ENCODE measurements around the gene TMEM106B. TPM values are rescaled to one million over a fixed set of nuclear protein-coding genes. Genes with fewer than 3 reads are reported as not detected.

Gene TMEM106B
- total RNA-seq, 2 experiments from 2014 or later = 27.1 to 28.8 TPM

- Mint-ChIP-seq H3K36me3 (ENCODE audit: low read depth) (peaks cover 12% of the 10 kb centered on the region), H3K4me1 (ENCODE audit: low read depth) (peaks cover 11% of the 10 kb centered on the region), H3K4me3 (no peak overlapping the region), H3K9me3 (peaks cover 11% of the 10 kb centered on the region), H3K27ac (no peak overlapping the region), H3K27me3 (no peaks in the 10 kb centered on the region)
- POLR2A ChIA-PET = interaction anchor here (0.9 to 2.3 kb wide), 2 partner anchors 10 to 47 kb away, joined by 3 to 11 read pairs; partner anchors contain the start of gene TMEM106B
- no peak for TF ChIP-seq CTCF (IDR thresholded peaks at IDR 0.05)
- DNase-seq (no peak), ATAC-seq (no peak)
- intact Hi-C loops (cut with micrococcal nuclease) = no loop called here
- CTCF ChIA-PET = interaction anchor here (1.4 kb wide), 1 partner anchor 47 kb away, joined by 5 read pairs; the partner anchor contains the start of gene TMEM106B
Observed at GRCh38 chr7:12258074-12258473, 47.0 kb downstream of the TMEM106B start.

GRCh38 chr7:12267542-12267941, 56.4 kb downstream of the TMEM106B start:
- no peak for ATAC-seq
- Mint-ChIP-seq H3K4me3 (no peak overlapping the region), H3K27ac (no peak overlapping the region), H3K4me1 (ENCODE audit: low read depth) (no peaks in the 10 kb centered on the region), H3K36me3 (ENCODE audit: low read depth) (no peaks in the 10 kb centered on the region), H3K27me3 (no peaks in the 10 kb centered on the region), H3K9me3 (no peaks in the 10 kb centered on the region)
- CTCF ChIA-PET = no interaction called here
- intact Hi-C loops (cut with micrococcal nuclease) = no loop called here
- POLR2A ChIA-PET = no interaction called here
- no peak for DNase-seq
- no peak for TF ChIP-seq CTCF (IDR thresholded peaks at IDR 0.05)

GRCh38 chr7:12269100-12269895, 58.2 kb downstream of the TMEM106B start:
- ChIA-PET POLR2A (interaction anchor here (1.3 kb wide), 1 partner anchor 9 kb away, joined by 3 read pairs; no protein-coding TSS in a partner anchor), CTCF (interaction anchor here (1.3 kb wide), 1 partner anchor 28 kb away, joined by 3 read pairs; no protein-coding TSS in a partner anchor)
- Mint-ChIP-seq H3K27ac (no peak overlapping the region), H3K4me3 (no peak overlapping the region), H3K27me3 (no peaks in the 10 kb centered on the region), H3K4me1 (ENCODE audit: low read depth) (no peaks in the 10 kb centered on the region), H3K36me3 (ENCODE audit: low read depth) (no peaks in the 10 kb centered on the region), H3K9me3 (no peaks in the 10 kb centered on the region)
- ATAC-seq (no peak), DNase-seq (no peak)
- no peak for TF ChIP-seq CTCF (IDR thresholded peaks at IDR 0.05)
- intact Hi-C loops (cut with micrococcal nuclease) = no loop called here

GRCh38 chr7:12281038-12281437, 69.9 kb downstream of the TMEM106B start:
- POLR2A ChIA-PET = no interaction called here
- no peak overlapping the region for H3K4me3 Mint-ChIP-seq
- CTCF ChIA-PET = no interaction called here
- no peak for ATAC-seq
- TF ChIP-seq CTCF (IDR thresholded peaks at IDR 0.05) = no peak
- no peak overlapping the region for H3K27ac Mint-ChIP-seq
- peaks cover 6% of the 10 kb centered on the region for H3K9me3 Mint-ChIP-seq
- peaks cover 2% of the 10 kb centered on the region for H3K36me3 Mint-ChIP-seq (ENCODE audit: low read depth)
- no peak for DNase-seq
- H3K4me1 Mint-ChIP-seq (ENCODE audit: low read depth) = peaks cover 5% of the 10 kb centered on the region
- peaks cover 2% of the 10 kb centered on the region for H3K27me3 Mint-ChIP-seq
- intact Hi-C loops (cut with micrococcal nuclease) = no loop called here

GRCh38 chr7:12287901-12288300, 76.8 kb downstream of the TMEM106B start:
- Mint-ChIP-seq H3K27ac (no peak overlapping the region), H3K27me3 (peaks cover 2% of the 10 kb centered on the region), H3K4me1 (ENCODE audit: low read depth) (no peaks in the 10 kb centered on the region), H3K4me3 (no peak overlapping the region), H3K36me3 (ENCODE audit: low read depth) (no peaks in the 10 kb centered on the region), H3K9me3 (peaks cover 17% of the 10 kb centered on the region)
- ChIA-PET POLR2A (no interaction called here), CTCF (no interaction called here)
- TF ChIP-seq CTCF (IDR thresholded peaks at IDR 0.05) = no peak
- DNase-seq = no peak
- no peak for ATAC-seq
- intact Hi-C loops (cut with micrococcal nuclease) = no loop called here
